ENCODE results near the gene KDM4B.
A peak's percentile ranks its signal among the peaks of the same experiment; 100 is the strongest.
"Not testable (repeated sequence)": the region's sequence is repeated elsewhere in the genome, so short reads cannot be mapped to it uniquely, and the experiment has no call there.

KDM4B gene

GRCh38 chr19:5147074-5147977, 178.4 kb downstream of the KDM4B start:
- no peak for DNase-seq (ENCODE audit: low read depth in 3 of 3, low spot score in 1 of 3)

- no peak for DNase-seq (ENCODE audit: low read depth in 3 of 3, low spot score in 1 of 3)
These were observed 179.3 kb downstream of the KDM4B start for GRCh38 chr19:5147978-5148793.

- no peak for DNase-seq (ENCODE audit: low read depth in 3 of 3, low spot score in 1 of 3)
These were observed 179.9 kb downstream of the KDM4B start for GRCh38 chr19:5148794-5149190.

- no peak for DNase-seq (ENCODE audit: low read depth in 3 of 3, low spot score in 1 of 3)
These were observed 180.6 kb downstream of the KDM4B start for GRCh38 chr19:5149508-5149907.

- no peak for DNase-seq (ENCODE audit: low read depth in 3 of 3, low spot score in 1 of 3)
These were observed 181.3 kb downstream of the KDM4B start for GRCh38 chr19:5149932-5150901.

- DNase-seq (ENCODE audit: low read depth in 3 of 3, low spot score in 1 of 3) = no peak
These were observed 182.2 kb downstream of the KDM4B start for GRCh38 chr19:5150902-5151741.

- DNase-seq (ENCODE audit: low read depth in 3 of 3, low spot score in 1 of 3) = no peak
These were observed 183.3 kb downstream of the KDM4B start for GRCh38 chr19:5152013-5152763.

- DNase-seq (ENCODE audit: low read depth in 3 of 3, low spot score in 1 of 3) = no peak
These were observed 184.0 kb downstream of the KDM4B start for GRCh38 chr19:5152767-5153532.

- no peak for DNase-seq (ENCODE audit: low read depth in 3 of 3, low spot score in 1 of 3)
These were observed 184.8 kb downstream of the KDM4B start for GRCh38 chr19:5153601-5154128.

- DNase-seq (ENCODE audit: low read depth in 3 of 3, low spot score in 1 of 3) = peak in 1 of 3 donors; percentile 22
These were observed 185.4 kb downstream of the KDM4B start for GRCh38 chr19:5154129-5154798.

GRCh38 chr19:5154799-5155426, 186.0 kb downstream of the KDM4B start:
- DNase-seq (ENCODE audit: low read depth in 3 of 3, low spot score in 1 of 3) = no peak

- no peak for DNase-seq (ENCODE audit: low read depth in 3 of 3, low spot score in 1 of 3)
These were observed 186.8 kb downstream of the KDM4B start for GRCh38 chr19:5155586-5156210.

- DNase-seq (ENCODE audit: low read depth in 3 of 3, low spot score in 1 of 3) = no peak
These were observed 187.5 kb downstream of the KDM4B start for GRCh38 chr19:5156231-5156986.

- no peak for DNase-seq (ENCODE audit: low read depth in 3 of 3, low spot score in 1 of 3)
These were observed 188.3 kb downstream of the KDM4B start for GRCh38 chr19:5157186-5157585.

GRCh38 chr19:5158549-5159134, 189.7 kb downstream of the KDM4B start:
- DNase-seq (ENCODE audit: low read depth in 3 of 3, low spot score in 1 of 3) = not testable (repeated sequence)
